GM23248 (cell line): ENCODE measurements around the gene EIF1.

Source experiments
- EZH2 ChIP-seq: fragments of 200-600 bp; sonication (generic); IDR thresholded peaks from 2 replicates; pipeline ENCODE4 v1.6.1; 2018; ENCODE audit warnings: antibody characterized with exemption, mild to moderate bottlenecking; ENCODE audit not compliant: insufficient read depth, poor library complexity, severe bottlenecking
- EZH2phosphoT487 ChIP-seq: fragments of 200-600 bp; sonication (generic); IDR thresholded peaks from 2 replicates; pipeline ENCODE4 v1.6.1; 2018; ENCODE audit warnings: antibody characterized with exemption, moderate library complexity, mild to moderate bottlenecking, low read depth; ENCODE audit not compliant: insufficient read depth

GRCh38 chr17:41678907-41679739 lies 9.6 kb upstream of the EIF1 start:
- TF ChIP-seq EZH2phosphoT487 (no peak), EZH2 (no peak)
